ENCODE data around the gene NCOR1.
A peak's percentile ranks its signal among the peaks of the same experiment; 100 is the strongest.

The NCOR1 gene

DNA sequence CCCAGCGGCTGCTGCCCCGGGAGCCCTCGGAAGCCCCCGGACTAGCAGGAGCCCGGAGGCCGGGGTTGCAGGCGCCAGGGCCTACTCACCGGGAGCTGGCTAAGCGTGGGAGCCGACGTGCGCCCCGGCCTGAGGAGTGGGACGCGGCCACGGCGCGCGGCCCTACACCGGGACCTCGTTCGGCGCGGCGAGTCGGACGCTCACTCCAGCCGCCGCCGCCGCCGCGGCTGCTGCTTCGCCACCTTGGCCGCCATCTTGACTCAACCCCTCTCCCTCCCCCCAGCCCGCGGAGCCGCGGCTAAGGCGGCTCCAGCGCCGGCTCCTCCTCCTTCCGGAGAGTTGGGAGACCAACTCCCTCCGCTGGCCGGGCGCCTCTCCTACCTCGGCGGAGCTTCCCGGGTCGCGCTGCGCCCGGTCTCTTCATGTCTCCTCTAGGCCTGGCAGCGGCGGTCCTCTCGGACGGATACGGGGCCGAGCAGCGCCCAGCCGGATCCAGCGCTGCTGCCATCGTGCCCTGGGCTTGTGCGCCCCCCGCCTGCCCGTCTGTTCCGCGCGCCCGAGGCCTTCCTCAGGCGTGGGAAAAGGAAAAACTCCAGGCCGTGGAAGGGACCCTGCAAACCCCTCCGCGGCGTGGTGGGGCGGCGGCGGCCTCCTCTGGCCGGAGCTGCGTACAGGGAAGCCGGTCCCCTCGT is at the start of gene NCOR1:
NCOR1 (minus strand) TSS at position 262 of the 692 bp plus-strand sequence. CDS start 20,965 bp downstream, outside the sequence.
- Mint-ChIP-seq H3K27me3 (no peaks in the 10 kb centered on the region), H3K4me3 (peak within 1 kb of the TSS; percentile 93), H3K36me3 (ENCODE audit: low read depth) (peaks cover 3% of the 10 kb centered on the region), H3K4me1 (peaks cover 43% of the 10 kb centered on the region), H3K9me3 (no peaks in the 10 kb centered on the region), H3K27ac (peak within 1 kb of the TSS; percentile 97)
- DNase-seq = peak; percentile 91
- peak; percentile 86 for ATAC-seq

DNA sequence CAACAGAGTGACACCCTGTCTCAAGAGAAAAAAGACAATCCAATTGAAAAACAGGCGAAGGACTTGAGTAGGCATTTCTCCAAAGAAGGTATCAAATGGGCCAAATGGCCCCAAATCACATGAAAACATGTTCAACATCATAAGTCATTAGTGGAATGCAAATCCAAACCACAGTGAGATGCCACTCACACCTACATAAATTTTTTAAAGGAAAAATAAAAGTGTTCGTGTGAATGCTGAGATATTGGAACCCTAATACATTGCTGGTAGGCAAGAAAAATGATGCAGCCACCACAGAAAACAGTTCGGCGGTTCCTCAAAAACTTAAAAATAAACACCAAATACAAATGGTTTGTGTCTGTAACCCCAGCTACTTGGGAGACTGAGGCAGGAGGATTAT is 46.9 kb upstream of the NCOR1 start:
- H3K27ac Mint-ChIP-seq = no peak overlapping the region
- ATAC-seq (no peak), DNase-seq (no peak)
- no peaks in the 10 kb centered on the region for H3K27me3 Mint-ChIP-seq
- peaks cover 5% of the 10 kb centered on the region for H3K9me3 Mint-ChIP-seq
- peaks cover 14% of the 10 kb centered on the region for H3K4me1 Mint-ChIP-seq
- H3K36me3 Mint-ChIP-seq (ENCODE audit: low read depth) = peaks cover 19% of the 10 kb centered on the region
- no peak overlapping the region for H3K4me3 Mint-ChIP-seq

DNA sequence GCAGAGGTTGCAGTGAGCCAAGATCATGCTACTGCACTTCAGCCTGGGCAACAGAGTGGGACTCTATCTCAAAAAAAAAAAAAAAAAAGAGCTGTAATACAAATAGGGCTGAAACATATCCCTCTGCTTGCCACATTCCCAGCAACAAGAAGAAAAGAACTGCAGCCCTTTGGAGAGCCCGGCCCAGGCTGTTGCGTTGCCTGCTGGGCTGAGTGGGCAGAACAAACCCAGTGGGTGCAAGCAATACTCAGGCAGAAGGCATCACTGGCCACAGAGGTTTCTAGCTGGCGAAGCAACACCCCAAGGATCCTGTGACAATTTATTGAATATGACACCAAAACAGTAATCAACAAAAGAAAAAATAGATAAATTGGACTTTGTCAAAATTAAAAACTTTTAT is 45.7 kb upstream of the NCOR1 start:
- no peaks in the 10 kb centered on the region for H3K27me3 Mint-ChIP-seq
- ATAC-seq (no peak), DNase-seq (no peak)
- H3K9me3 Mint-ChIP-seq = no peaks in the 10 kb centered on the region
- H3K27ac Mint-ChIP-seq = no peak overlapping the region
- peaks cover 15% of the 10 kb centered on the region for H3K36me3 Mint-ChIP-seq (ENCODE audit: low read depth)
- H3K4me1 Mint-ChIP-seq = peaks cover 9% of the 10 kb centered on the region
- H3K4me3 Mint-ChIP-seq = no peak overlapping the region

DNA sequence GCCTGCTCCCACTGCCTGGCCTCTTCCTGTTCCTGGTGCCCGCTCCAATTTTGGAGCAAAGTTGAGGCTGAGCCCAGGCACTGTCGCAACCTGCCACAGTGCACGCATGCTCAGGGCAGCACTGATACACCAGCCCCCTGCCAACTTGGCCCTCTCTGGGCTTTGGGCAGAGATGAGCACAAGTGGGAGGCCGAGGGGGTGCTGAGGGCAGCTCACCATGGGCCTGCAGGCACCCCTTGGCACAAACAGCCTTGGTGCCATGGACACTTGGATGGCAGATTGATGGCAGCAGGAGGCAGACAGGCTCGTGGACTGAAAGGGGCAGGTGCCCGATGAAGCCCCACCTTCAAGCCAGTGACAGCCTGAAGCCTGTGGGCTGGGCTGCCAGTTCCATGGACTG is 44.6 kb upstream of the NCOR1 start:
- peaks cover 4% of the 10 kb centered on the region for H3K4me1 Mint-ChIP-seq
- ATAC-seq = no peak
- peaks cover 11% of the 10 kb centered on the region for H3K36me3 Mint-ChIP-seq (ENCODE audit: low read depth)
- DNase-seq = no peak
- no peak overlapping the region for H3K4me3 Mint-ChIP-seq
- H3K9me3 Mint-ChIP-seq = no peaks in the 10 kb centered on the region
- H3K27me3 Mint-ChIP-seq = no peaks in the 10 kb centered on the region
- no peak overlapping the region for H3K27ac Mint-ChIP-seq

DNA sequence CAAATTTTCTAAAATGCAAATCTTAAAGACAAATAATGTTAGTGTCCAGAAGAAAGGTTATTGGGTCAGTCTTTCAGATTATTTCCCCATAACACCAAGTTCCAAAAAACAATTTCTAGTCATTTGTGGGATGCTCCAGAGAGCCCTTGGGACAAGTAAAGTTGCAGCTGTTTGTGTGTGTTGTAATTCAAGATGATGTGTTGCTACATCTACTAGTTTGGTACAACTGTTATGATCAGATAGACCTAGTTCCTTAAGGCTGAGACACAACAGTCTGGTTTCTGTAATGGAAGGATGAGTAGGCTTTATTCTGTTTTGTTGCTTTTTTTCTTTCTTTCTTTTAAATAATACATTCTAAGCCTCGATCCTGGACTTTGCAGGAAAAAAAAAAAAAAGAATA is 43.6 kb upstream of the NCOR1 start:
- DNase-seq (no peak), ATAC-seq (no peak)
- no peak overlapping the region for H3K4me3 Mint-ChIP-seq
- H3K27me3 Mint-ChIP-seq = no peaks in the 10 kb centered on the region
- H3K4me1 Mint-ChIP-seq = peaks cover 2% of the 10 kb centered on the region
- H3K9me3 Mint-ChIP-seq = no peaks in the 10 kb centered on the region
- peaks cover 13% of the 10 kb centered on the region for H3K36me3 Mint-ChIP-seq (ENCODE audit: low read depth)
- no peak overlapping the region for H3K27ac Mint-ChIP-seq

DNA sequence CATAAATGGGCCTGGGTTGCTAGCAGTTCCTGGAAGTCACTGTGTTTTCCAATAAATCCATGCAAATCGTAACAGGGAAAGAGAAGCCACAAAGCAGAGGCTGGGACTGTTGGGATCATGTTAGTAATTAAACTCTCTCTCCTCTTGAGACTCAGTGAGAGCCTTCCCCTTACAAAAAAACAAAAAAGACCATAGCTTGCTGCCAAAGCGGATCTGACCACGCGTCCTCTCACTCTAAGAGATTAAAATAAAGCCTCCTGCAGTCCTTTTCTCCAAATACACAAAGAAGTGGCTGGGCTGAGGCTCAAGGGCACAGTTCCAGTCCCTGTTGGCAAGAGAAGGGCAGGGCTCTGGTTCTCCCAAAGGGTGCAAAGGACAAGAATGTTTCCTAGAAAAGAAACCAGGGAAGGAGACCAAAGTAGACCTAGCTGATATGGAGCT is 40.2 kb upstream of the NCOR1 start:
- ATAC-seq (no peak), DNase-seq (no peak)
- Mint-ChIP-seq H3K4me3 (no peak overlapping the region), H3K27me3 (no peaks in the 10 kb centered on the region), H3K9me3 (no peaks in the 10 kb centered on the region), H3K27ac (peak overlapping the region; percentile 49), H3K4me1 (peaks cover 14% of the 10 kb centered on the region), H3K36me3 (ENCODE audit: low read depth) (peaks cover 23% of the 10 kb centered on the region)

DNA sequence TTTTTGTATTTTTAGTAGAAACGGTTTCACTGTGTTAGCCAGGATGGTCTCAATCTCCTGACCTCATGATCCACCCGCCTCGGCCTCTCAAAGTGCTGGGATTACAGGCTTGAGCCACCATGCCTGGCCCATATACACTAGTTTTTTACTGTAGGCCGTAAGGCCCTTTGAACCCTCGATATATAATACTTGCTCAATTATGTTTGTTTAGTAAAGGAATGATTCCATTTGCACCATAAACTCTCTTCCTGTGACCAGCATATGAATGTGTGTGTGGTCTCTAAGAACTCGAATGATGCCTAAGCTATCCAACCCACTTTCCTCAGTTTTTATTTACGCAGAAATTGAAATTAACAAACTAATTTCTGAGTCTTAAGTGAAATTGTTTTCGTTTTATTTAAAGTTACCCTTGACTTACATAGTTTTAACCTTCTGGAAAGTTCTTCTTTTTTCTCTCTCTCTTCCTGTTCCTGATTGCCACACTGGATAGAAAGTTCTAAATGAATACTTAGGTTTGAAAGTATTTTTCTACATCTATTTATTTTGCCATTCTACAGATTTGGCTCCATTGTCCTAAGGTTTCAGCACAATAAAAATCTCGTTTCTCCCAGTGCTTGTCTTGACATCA is 39.6 kb upstream of the NCOR1 start:
- ATAC-seq = no peak
- H3K36me3 Mint-ChIP-seq (ENCODE audit: low read depth) = peaks cover 23% of the 10 kb centered on the region
- H3K27me3 Mint-ChIP-seq = no peaks in the 10 kb centered on the region
- H3K27ac Mint-ChIP-seq = no peak overlapping the region
- H3K4me1 Mint-ChIP-seq = peaks cover 19% of the 10 kb centered on the region
- no peak overlapping the region for H3K4me3 Mint-ChIP-seq
- DNase-seq = no peak
- no peaks in the 10 kb centered on the region for H3K9me3 Mint-ChIP-seq

DNA sequence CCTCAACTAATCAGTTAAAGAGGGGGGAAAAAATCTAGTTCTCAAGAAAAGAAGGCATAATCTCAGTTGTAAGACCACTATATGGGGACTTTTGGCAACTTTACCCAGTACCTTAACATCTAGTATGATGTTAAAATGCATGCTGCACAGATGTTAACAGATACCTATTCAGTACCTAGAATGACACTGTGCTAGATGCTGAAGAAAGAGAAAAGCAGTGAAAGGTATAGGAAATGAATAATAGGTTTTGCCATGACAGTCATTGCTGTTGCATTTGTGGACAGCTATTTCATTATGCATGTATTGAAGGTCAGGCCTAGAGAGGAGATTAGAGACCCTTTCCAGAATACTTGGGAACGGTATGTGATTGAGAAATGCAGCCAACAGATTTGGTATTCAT is 36.2 kb upstream of the NCOR1 start:
- peak; percentile 40 for ATAC-seq
- H3K36me3 Mint-ChIP-seq (ENCODE audit: low read depth) = peaks cover 30% of the 10 kb centered on the region
- no peaks in the 10 kb centered on the region for H3K9me3 Mint-ChIP-seq
- H3K4me1 Mint-ChIP-seq = peaks cover 22% of the 10 kb centered on the region
- H3K27ac Mint-ChIP-seq = peak overlapping the region; percentile 71
- H3K4me3 Mint-ChIP-seq = no peak overlapping the region
- DNase-seq = no peak
- H3K27me3 Mint-ChIP-seq = no peaks in the 10 kb centered on the region

DNA sequence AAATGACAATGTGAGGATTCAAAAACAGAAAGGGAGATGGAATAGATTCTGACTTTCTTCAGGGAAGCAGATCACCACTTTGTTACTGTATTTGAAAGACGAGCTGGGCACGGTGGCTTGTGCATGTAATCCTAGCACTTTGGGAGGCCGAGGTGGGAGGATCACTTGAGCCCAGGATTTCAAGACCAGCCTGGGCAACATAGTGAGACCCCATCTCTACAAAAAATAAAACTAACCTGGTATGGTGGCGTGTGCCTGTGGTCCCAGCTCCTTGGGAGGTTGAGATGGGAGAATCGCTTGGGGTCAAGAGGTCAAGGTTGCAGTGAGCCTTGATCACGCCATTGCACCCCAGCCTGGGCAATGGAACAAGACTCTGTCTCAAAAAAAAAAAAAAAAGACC is 35.7 kb upstream of the NCOR1 start:
- peaks cover 22% of the 10 kb centered on the region for H3K4me1 Mint-ChIP-seq
- H3K27ac Mint-ChIP-seq = peak overlapping the region; percentile 71
- H3K9me3 Mint-ChIP-seq = no peaks in the 10 kb centered on the region
- H3K4me3 Mint-ChIP-seq = no peak overlapping the region
- no peaks in the 10 kb centered on the region for H3K27me3 Mint-ChIP-seq
- ATAC-seq (no peak), DNase-seq (no peak)
- peaks cover 30% of the 10 kb centered on the region for H3K36me3 Mint-ChIP-seq (ENCODE audit: low read depth)

DNA sequence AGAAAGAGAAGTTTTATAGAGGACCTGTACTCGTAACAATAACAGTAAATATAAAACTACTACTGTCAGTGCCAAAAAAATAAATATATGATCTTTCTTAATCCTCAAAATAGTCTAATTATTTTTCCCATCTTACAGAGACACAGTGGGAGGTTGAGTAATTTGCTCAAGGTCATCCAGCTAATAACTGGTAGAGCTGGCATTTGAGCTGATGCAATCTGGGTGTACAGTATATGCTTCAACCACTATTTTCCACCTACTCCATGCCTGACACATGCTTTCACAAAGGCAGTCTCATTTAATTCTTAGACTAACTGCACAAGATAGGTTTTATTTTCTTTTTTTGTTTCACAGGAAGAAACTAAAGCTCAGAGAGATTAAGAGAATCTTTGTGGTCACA is 35.3 kb upstream of the NCOR1 start:
- Mint-ChIP-seq H3K4me3 (no peak overlapping the region), H3K4me1 (peaks cover 20% of the 10 kb centered on the region), H3K9me3 (no peaks in the 10 kb centered on the region), H3K27ac (peak overlapping the region; percentile 71), H3K27me3 (no peaks in the 10 kb centered on the region), H3K36me3 (ENCODE audit: low read depth) (peaks cover 30% of the 10 kb centered on the region)
- peak; percentile 75 for ATAC-seq
- no peak for DNase-seq

DNA sequence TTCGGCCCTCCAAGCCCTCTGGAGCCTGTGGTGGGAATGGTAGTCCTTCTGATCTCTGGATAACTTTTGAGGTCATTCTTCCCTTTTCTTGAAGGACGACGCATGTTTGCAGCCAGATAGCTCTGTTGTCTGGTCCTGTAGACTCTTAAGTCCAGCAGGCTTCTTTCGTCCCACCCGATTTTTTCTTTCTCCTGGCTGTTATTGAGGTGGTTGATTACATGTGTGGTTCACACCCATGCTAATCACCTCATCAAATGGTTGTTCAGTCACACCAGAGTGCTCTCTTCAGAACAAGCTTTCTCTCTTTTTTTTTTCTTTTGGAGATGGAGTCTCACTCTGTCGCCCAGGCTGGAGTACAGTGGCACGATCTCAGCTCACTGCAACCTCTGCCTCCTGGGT is 32.3 kb upstream of the NCOR1 start:
- no peaks in the 10 kb centered on the region for H3K27me3 Mint-ChIP-seq
- no peaks in the 10 kb centered on the region for H3K9me3 Mint-ChIP-seq
- H3K27ac Mint-ChIP-seq = no peak overlapping the region
- no peak overlapping the region for H3K4me3 Mint-ChIP-seq
- peaks cover 32% of the 10 kb centered on the region for H3K36me3 Mint-ChIP-seq (ENCODE audit: low read depth)
- peaks cover 31% of the 10 kb centered on the region for H3K4me1 Mint-ChIP-seq
- no peak for DNase-seq
- ATAC-seq = no peak

DNA sequence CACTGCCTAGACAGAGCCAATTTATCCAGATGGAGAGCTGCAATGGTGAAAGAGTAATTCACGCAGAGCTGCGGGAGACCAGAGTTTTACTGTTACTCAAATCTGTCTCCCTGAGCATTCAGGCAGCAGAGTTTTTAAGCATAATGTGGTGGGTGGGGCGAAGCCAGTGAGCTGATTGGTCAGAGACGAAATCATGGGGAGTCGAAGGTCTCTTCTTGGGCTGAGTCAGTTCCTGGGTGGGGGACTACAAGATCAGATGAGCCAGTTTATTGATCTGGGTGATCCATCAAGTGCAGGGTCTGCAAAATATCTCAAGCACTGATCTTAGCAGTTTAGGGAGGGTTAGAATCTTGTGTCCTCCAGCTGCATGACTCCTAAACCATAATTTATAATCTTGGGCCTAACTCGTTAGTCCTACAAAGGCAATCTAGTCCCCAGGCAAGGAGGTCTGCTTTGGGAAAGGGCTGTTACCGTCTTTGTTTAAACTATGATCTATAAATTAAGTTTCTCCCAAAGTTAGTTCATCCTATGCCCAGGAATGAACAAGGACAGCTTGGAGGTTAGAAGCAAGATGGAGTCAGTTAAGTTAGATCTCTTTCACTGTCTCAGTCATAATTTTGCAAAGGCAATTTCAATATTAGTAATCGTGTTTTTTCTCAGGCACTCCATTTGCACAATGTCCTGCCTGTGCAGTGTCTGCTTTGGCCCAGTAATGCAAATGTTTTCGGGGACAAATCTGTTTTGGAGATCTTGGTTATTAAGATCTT is 28.6 kb upstream of the NCOR1 start:
- Mint-ChIP-seq H3K27me3 (no peaks in the 10 kb centered on the region), H3K36me3 (ENCODE audit: low read depth) (peaks cover 20% of the 10 kb centered on the region), H3K4me1 (peaks cover 11% of the 10 kb centered on the region), H3K9me3 (no peaks in the 10 kb centered on the region), H3K27ac (no peak overlapping the region), H3K4me3 (no peak overlapping the region)
- no peak for ATAC-seq
- DNase-seq = no peak

DNA sequence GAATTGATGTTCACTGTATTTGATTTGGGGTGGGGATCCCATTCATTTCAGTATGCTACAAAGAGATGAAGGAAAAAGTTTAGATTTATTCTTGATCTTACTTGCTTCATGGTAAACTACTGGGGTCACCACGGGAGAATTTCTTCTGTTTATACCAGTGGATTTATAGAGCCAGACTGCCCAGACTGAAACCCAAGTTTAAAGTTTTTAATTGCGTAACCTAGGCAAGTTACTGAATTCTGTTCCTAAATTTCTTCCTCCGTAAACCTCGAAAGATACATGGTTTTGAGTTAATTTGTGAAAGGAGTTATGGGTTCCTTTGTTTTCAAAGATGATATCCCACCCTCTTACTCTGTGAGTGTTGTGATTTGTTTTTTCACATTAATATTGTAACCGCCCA is 28.1 kb upstream of the NCOR1 start:
- peaks cover 15% of the 10 kb centered on the region for H3K36me3 Mint-ChIP-seq (ENCODE audit: low read depth)
- H3K9me3 Mint-ChIP-seq = no peaks in the 10 kb centered on the region
- peaks cover 11% of the 10 kb centered on the region for H3K4me1 Mint-ChIP-seq
- no peak overlapping the region for H3K4me3 Mint-ChIP-seq
- H3K27me3 Mint-ChIP-seq = no peaks in the 10 kb centered on the region
- H3K27ac Mint-ChIP-seq = no peak overlapping the region
- DNase-seq (no peak), ATAC-seq (no peak)

DNA sequence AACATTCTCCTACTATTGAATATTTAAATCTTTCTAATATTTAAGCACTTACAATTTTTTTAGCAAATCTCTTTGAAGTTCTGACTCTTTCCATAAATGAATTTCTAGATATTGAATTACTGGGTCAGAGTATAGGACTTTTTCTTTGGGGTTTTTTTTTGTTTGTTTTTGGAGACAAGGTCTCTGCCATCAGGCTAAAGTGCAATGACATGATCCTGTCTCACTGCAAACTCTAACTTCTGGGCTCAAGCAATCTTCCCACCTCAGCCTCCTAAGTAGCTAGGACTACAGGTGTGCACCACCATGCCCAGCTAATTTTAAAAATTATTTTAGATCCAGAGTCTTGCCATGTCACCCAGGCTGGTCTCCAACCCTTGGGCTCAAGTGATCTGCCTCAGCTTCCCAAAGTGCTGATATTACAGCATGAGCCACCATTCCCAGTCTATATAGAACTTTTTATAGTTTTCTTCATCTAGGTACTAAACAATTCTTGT is 26.6 kb upstream of the NCOR1 start:
- no peak overlapping the region for H3K27ac Mint-ChIP-seq
- ATAC-seq = no peak

DNA sequence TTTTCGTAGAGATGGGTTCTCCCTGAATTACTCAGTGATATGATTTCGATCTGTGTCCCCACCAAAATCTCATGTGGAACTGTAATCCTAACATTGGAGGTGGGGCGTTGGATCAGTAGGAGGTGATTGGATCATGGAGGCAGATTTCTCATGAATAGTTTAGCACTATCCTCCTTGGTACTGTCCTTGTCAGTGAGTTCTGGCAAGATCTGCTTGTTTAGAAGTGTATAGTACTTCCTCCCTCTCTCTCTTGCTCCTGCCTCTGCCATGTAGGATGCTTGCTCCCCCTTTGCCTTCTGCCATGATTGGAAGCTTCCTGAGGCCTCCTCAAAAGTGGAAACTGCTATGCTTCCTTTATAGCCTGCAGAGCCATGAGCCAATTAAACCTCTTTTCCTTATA is 24.6 kb upstream of the NCOR1 start:
- Mint-ChIP-seq H3K4me1 (peaks cover 11% of the 10 kb centered on the region), H3K36me3 (ENCODE audit: low read depth) (peaks cover 17% of the 10 kb centered on the region), H3K27ac (no peak overlapping the region), H3K4me3 (no peak overlapping the region), H3K9me3 (no peaks in the 10 kb centered on the region), H3K27me3 (no peaks in the 10 kb centered on the region)
- no peak for ATAC-seq
- no peak for DNase-seq

More for the DNA sequence above, 26.6 kb upstream of the NCOR1 start:
- H3K4me3 Mint-ChIP-seq = no peak overlapping the region
- H3K4me1 Mint-ChIP-seq = peaks cover 11% of the 10 kb centered on the region
- no peak for DNase-seq
- H3K27me3 Mint-ChIP-seq = no peaks in the 10 kb centered on the region
- peaks cover 10% of the 10 kb centered on the region for H3K36me3 Mint-ChIP-seq (ENCODE audit: low read depth)
- no peaks in the 10 kb centered on the region for H3K9me3 Mint-ChIP-seq
